ENCODE measurements around the gene MMP23B. TPM values are rescaled to one million over a fixed set of nuclear protein-coding genes. Genes with fewer than 3 reads are reported as not detected.
"Not testable (repeated sequence)": the region's sequence is repeated elsewhere in the genome, so short reads cannot be mapped to it uniquely, and the experiment has no call there.

The MMP23B gene
- total RNA-seq, 2 experiments from 2014 or later = 2.1 to 2.7 TPM

GRCh38 chr1:1627261-1627828, 4.6 kb upstream of the MMP23B start:
- ChIA-PET POLR2A (no interaction called here), CTCF (no interaction called here)

GRCh38 chr1:1627829-1628753, 3.9 kb upstream of the MMP23B start:
- ChIA-PET CTCF (no interaction called here), POLR2A (interaction anchor here (0.6 to 1.6 kb wide), 5 partner anchors 13 to 81 kb away, joined by 3 to 14 read pairs (median 4); partner anchors contain the start of gene MIB2)

GRCh38 chr1:1628754-1629429, 3.1 kb upstream of the MMP23B start:
- CTCF ChIA-PET = no interaction called here
- POLR2A ChIA-PET = interaction anchor here (0.6 to 1.6 kb wide), 5 partner anchors 13 to 82 kb away, joined by 3 to 14 read pairs (median 4); partner anchors contain the start of gene MIB2

GRCh38 chr1:1629430-1630190, 2.4 kb upstream of the MMP23B start:
- ChIA-PET POLR2A (interaction anchor here (0.6 to 1.6 kb wide), 7 partner anchors 14 to 290 kb away, joined by 3 to 11 read pairs (median 4); partner anchors contain the start of genes CCNL2 and MIB2), CTCF (no interaction called here)

- ChIA-PET POLR2A (interaction anchor here (0.6 to 1.6 kb wide), 5 partner anchors 15 to 289 kb away, joined by 3 to 11 read pairs (median 5); partner anchors contain the start of genes CCNL2 and MIB2), CTCF (interaction anchor here (1.0 to 1.1 kb wide), 2 partner anchors 16 to 72 kb away, joined by 3 to 6 read pairs; no protein-coding TSS in a partner anchor)
Measured at GRCh38 chr1:1630191-1630964, 1.6 kb upstream of the MMP23B start.

- ChIA-PET POLR2A (interaction anchor here (1.6 kb wide), 1 partner anchor 16 kb away, joined by 11 read pairs; the partner anchor contains the start of gene MIB2), CTCF (interaction anchor here (1.0 to 1.1 kb wide), 2 partner anchors 17 to 73 kb away, joined by 3 to 6 read pairs; no protein-coding TSS in a partner anchor)
Measured at GRCh38 chr1:1630965-1631781, 800 bp upstream of the MMP23B start.

- POLR2A ChIA-PET, CTCF ChIA-PET: not testable (repeated sequence)
Measured at GRCh38 chr1:1633409-1633808, 1.4 kb downstream of the MMP23B start.

- POLR2A ChIA-PET, CTCF ChIA-PET: not testable (repeated sequence)
Measured at GRCh38 chr1:1634613-1635012, 2.6 kb downstream of the MMP23B start.

GRCh38 chr1:1636621-1637478, 4.9 kb downstream of the MMP23B start:
- POLR2A ChIA-PET, CTCF ChIA-PET: not testable (repeated sequence)

- CTCF ChIA-PET = not testable (repeated sequence)
Measured at GRCh38 chr1:1637479-1637875, 5.5 kb downstream of the MMP23B start.

GRCh38 chr1:1638528-1638927, 6.6 kb downstream of the MMP23B start:
- POLR2A ChIA-PET, CTCF ChIA-PET: not testable (repeated sequence)

More at GRCh38 chr1:1637479-1637875, 5.5 kb downstream of the MMP23B start:
- POLR2A ChIA-PET = not testable (repeated sequence)

GRCh38 chr1:1639368-1639767, 7.4 kb downstream of the MMP23B start:
- POLR2A ChIA-PET, CTCF ChIA-PET: not testable (repeated sequence)

GRCh38 chr1:1640081-1640480, 8.1 kb downstream of the MMP23B start:
- CTCF ChIA-PET, POLR2A ChIA-PET: not testable (repeated sequence)

- CTCF ChIA-PET, POLR2A ChIA-PET: not testable (repeated sequence)
Measured at GRCh38 chr1:1640711-1641461, 8.9 kb downstream of the MMP23B start.

GRCh38 chr1:1646326-1646725, 14.4 kb downstream of the MMP23B start:
- CTCF ChIA-PET, POLR2A ChIA-PET: not testable (repeated sequence)

GRCh38 chr1:1647567-1648241, 15.7 kb downstream of the MMP23B start:
- CTCF ChIA-PET, POLR2A ChIA-PET: not testable (repeated sequence)

Data from activated CD8-positive, alpha-beta memory T cell treated with anti-CD3 and anti-CD28 coated beads for 36 hours (primary cell).